Right renal cortex interstitium (tissue), 3 donors: ENCODE results near the gene GJA4. TPM values are rescaled to one million over a fixed set of nuclear protein-coding genes. Genes with fewer than 3 reads are reported as not detected.

Source experiments
- DNase-seq, 3 donors: peaks; one replicate each; pipeline ENCODE4 v3.0.0-alpha.2; 2013; ENCODE audit warnings: low read depth in 3 of 3, low spot score in 2 of 3
- polyA plus RNA-seq, 3 donors: library from polyadenylated mRNA; unstranded; fragments of 120-200 nt; gene quantifications; one replicate each; pipeline ENCODE4 v1.2.1, GENCODE V29; 2013; ENCODE audit not compliant: insufficient read length in 3 of 3

The GJA4 gene
- polyA plus RNA-seq, 3 donors: 15.4 to 20.3 (median 16.2) TPM

DNA sequence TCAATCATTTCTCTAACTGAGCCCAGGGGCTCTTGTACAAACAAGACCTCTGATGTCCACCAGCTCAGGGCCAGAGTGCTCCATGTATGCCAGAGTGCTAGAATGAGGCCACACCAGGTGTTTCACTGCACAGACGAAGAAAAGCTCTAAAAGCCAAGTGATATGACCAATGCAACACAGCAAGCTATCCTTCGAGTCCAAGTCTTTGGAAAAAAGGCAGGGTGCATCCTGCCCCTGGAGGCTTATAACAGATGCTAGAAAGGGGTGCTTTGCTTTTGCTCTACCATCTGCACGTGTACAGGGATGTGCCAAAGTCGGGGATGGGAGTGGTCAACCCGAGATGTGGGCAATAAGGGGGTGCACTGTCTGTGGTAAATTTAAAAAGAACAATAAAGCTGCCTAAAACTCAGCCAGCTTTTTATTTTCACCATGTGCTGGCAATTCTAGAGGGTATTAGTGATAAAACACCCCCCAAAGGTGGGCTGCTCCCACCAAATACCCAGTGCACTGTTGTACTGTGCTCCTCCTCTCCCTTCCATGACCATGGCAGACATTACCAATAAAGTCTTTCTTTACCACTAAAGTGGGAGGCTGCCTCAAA lies 34.6 kb downstream of the GJA4 start:
- DNase-seq: no peak

- no peak for DNase-seq
Measured at GRCh38 chr1:34828611-34829010, 35.8 kb downstream of the GJA4 start.

- DNase-seq: no peak
Measured at GRCh38 chr1:34829250-34829649, 36.5 kb downstream of the GJA4 start.

- DNase-seq: no peak
Measured at GRCh38 chr1:34831721-34832246, 39.0 kb downstream of the GJA4 start.

DNA sequence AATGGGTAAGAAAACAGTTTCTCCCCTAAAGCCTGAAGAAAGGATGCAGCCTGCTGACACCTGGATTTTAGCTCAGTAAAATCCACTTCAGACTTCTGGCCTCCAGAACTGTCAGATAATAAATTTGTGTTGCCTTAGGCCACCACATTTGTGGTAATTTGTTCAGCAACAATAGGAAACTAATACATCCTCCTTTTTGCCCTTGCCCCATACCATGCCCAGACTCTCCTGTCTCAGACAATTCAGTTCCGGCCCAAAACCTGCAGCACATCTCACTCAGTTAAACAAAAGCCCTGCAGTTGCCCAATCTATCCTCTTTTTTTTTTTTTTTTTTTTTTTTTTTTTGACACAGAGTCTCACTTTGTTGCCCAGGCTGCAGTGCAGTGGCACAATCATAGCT lies 40.9 kb downstream of the GJA4 start:
- no peak for DNase-seq

GRCh38 chr1:34839526-34840305 lies 46.9 kb downstream of the GJA4 start:
- DNase-seq: no peak

DNA sequence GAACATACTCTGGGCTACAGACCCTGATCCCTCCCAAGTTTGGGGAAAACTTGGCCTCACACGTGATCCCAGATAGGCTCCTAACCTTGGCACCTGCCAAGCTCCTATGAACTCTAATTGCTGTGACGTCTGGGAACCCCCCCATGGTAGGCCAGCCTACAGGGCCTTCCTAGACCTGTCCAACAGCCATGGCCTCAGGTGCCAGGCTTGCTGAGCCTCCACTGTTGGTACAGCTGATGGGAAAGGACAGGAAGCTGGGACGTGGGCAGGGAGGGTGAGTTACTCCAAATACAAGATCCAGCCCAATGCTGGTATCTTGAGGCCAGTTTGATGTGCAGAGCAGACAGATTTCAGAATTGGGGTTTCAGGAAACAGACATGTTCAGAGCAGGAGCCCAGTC lies 47.6 kb downstream of the GJA4 start:
- no peak for DNase-seq

DNA sequence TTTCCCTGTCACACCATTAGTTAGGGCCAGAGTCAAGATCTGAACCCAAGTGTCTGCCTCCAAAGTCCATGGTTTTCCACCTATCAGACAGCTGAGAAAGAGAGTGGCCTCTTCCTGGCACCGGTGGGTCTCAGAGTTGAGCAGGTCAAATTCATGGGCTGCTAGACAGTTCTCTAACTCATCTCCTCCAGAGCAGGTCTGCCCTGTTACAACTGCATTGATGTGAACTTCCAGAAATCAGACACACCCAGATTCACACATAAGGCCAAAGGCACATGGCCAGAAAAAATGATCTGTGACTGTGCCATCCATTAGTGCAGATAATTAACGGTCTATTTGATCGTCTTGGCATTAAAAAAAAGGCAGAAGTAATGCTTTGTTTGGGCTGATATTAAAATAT lies 49.3 kb downstream of the GJA4 start:
- DNase-seq: no peak

GRCh38 chr1:34842952-34843371 lies 50.2 kb downstream of the GJA4 start:
- no peak for DNase-seq

GRCh38 chr1:34843392-34844251 lies 50.8 kb downstream of the GJA4 start:
- DNase-seq: no peak

DNA sequence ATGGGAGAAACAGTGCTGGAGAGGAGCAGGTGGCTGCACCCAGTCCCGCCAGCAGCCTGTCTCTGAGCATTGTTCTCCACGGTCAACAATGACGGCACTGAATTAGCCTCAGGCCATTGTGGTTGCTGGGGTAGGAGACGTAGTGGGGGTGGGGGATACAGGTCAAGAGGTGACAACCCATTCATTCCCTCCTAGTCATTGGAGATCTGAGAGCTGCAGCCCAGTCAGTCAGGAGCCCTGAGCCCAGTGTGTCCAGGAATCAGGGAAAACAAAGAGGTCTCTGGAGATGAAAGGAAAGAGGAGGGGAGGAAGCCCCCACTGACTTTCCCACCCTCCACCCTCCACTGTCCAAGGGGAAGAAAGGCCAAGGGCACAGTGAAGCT lies 51.4 kb downstream of the GJA4 start:
- no peak for DNase-seq

Other genes starting within 250 kb of the GJA4 start
- gene GJB5, start 38.0 kb upstream of the GJA4 start, polyA plus RNA-seq: under 1 TPM; 0.24 to 0.38 (median 0.24) TPM
- gene GJB4, start 33.3 kb upstream of the GJA4 start, polyA plus RNA-seq: under 1 TPM in 2 of 3 donors, not detected in 1; 0.06 to 0.28 TPM
- under 1 TPM; 0.10 to 0.38 (median 0.15) TPM for gene GJB3, start 11.8 kb upstream of the GJA4 start, polyA plus RNA-seq
- 10 to 100 TPM; 32.9 to 36.7 (median 34.4) TPM for gene SMIM12, start 66.8 kb downstream of the GJA4 start, polyA plus RNA-seq
- 1 to 10 TPM; 1.4 to 2.0 (median 1.6) TPM for gene DLGAP3, start 136.7 kb downstream of the GJA4 start, polyA plus RNA-seq
- gene TMEM35B, start 192.3 kb downstream of the GJA4 start, polyA plus RNA-seq: 10 to 100 TPM; 31.8 to 33.1 (median 33.0) TPM
- 10 to 100 TPM; 16.7 to 19.3 (median 16.7) TPM for gene ZMYM6, start 238.9 kb downstream of the GJA4 start, polyA plus RNA-seq